Loucy (cell line): Measurements from ENCODE around the gene TLN1.

Experiments
- CTCF ChIP-seq: fragments of 200-600 bp; sonication (generic); conservative IDR thresholded peaks from 2 replicates; pipeline ENCODE4 v1.5.1; 2014; ENCODE audit warnings: mild to moderate bottlenecking, antibody characterized with exemption, low read length
- EZH2phosphoT487 ChIP-seq: fragments of 200-600 bp; IDR thresholded peaks from 2 replicates; pipeline ENCODE4 v1.6.1; 2018; ENCODE audit warnings: antibody characterized with exemption, mild to moderate bottlenecking, moderate library complexity, borderline replicate concordance

GRCh38 chr9:35757892-35758275 is 25.9 kb upstream of the TLN1 start:
- no peak for TF ChIP-seq CTCF
- no peak for TF ChIP-seq EZH2phosphoT487
